Parathyroid adenoma (tissue), 2 donors: ENCODE measurements around the gene ECHDC3.

ENCODE experiments used
- H2AFZ ChIP-seq: fragments of 300-600 bp; sonication (generic); one replicate; pipeline ENCODE4 v1.7.0; 2017; ENCODE audit warnings: antibody characterized with exemption, mild to moderate bottlenecking
- H3K27ac ChIP-seq: fragments of 300-600 bp; sonication (generic); one replicate; pipeline ENCODE4 v1.7.0; 2017
- H3K27me3 ChIP-seq: fragments of 300-600 bp; sonication (generic); one replicate; pipeline ENCODE4 v1.7.0; 2017; ENCODE audit warnings: low read length; ENCODE audit not compliant: control insufficient read depth, insufficient read depth
- H3K36me3 ChIP-seq: fragments of 300-600 bp; sonication (generic); one replicate; pipeline ENCODE4 v1.7.0; 2017; ENCODE audit warnings: low read length; ENCODE audit not compliant: control insufficient read depth, insufficient read depth
- H3K4me1 ChIP-seq: fragments of 300-600 bp; sonication (generic); one replicate; pipeline ENCODE4 v1.7.0; 2017; ENCODE audit warnings: control low read depth
- H3K4me2 ChIP-seq: fragments of 300-600 bp; sonication (generic); one replicate; pipeline ENCODE4 v1.7.0; 2017; ENCODE audit warnings: low read length
- H3K4me3 ChIP-seq: fragments of 300-600 bp; sonication (generic); one replicate; pipeline ENCODE4 v1.7.0; 2017; ENCODE audit warnings: low read depth, low read length
- H3K79me2 ChIP-seq: fragments of 300-600 bp; sonication (generic); one replicate; pipeline ENCODE4 v1.7.0; 2017; ENCODE audit warnings: control low read depth
- H3K9ac ChIP-seq: fragments of 300-600 bp; sonication (generic); one replicate; pipeline ENCODE4 v1.7.0; 2017; ENCODE audit warnings: mild to moderate bottlenecking
- H3K9me3 ChIP-seq: fragments of 300-600 bp; sonication (generic); one replicate; pipeline ENCODE4 v1.7.0; 2017; ENCODE audit warnings: low read length; ENCODE audit not compliant: control insufficient read depth
- TF ChIP-seq, protein P1 (sequence below): fragments of 300-600 bp; sonication (generic); IDR thresholded peaks from one replicate; pipeline ENCODE4 v1.7.0; 2017; ENCODE audit warnings: antibody characterized with exemption, mild to moderate bottlenecking
- donor health status: primary hyperparathyroidism.

The ECHDC3 gene

DNA sequence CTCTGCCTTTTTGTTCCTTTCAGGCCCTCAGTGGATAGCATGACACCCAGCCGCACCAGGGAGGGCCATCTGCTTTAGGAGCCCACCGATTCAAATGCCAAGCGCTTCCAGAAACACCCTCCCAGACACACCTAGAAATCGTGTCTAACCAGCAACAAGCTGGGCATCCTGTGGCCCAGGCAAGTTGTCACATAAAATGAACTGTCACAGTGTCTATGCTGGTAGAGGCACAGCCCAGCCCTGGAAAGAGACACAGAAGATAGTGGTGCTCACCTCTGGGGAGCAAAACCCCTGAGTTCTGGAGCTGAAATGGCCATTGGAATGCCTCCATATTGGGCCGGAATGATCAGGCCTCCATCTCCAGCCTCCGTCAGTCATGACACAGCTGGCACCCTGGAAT is 38.9 kb downstream of the ECHDC3 start:
- Histone ChIP-seq H2AFZ (no peak overlapping the region), H3K79me2 (no peaks in the 10 kb centered on the region), H3K4me3 (no peak overlapping the region), H3K9me3 (no peaks in the 10 kb centered on the region), H3K9ac (no peak overlapping the region), H3K4me2 (no peak overlapping the region), H3K27ac (no peak overlapping the region), H3K27me3 (no peaks in the 10 kb centered on the region), H3K36me3 (no peaks in the 10 kb centered on the region), H3K4me1 (no peaks in the 10 kb centered on the region)
- TF ChIP-seq, protein P1, sequence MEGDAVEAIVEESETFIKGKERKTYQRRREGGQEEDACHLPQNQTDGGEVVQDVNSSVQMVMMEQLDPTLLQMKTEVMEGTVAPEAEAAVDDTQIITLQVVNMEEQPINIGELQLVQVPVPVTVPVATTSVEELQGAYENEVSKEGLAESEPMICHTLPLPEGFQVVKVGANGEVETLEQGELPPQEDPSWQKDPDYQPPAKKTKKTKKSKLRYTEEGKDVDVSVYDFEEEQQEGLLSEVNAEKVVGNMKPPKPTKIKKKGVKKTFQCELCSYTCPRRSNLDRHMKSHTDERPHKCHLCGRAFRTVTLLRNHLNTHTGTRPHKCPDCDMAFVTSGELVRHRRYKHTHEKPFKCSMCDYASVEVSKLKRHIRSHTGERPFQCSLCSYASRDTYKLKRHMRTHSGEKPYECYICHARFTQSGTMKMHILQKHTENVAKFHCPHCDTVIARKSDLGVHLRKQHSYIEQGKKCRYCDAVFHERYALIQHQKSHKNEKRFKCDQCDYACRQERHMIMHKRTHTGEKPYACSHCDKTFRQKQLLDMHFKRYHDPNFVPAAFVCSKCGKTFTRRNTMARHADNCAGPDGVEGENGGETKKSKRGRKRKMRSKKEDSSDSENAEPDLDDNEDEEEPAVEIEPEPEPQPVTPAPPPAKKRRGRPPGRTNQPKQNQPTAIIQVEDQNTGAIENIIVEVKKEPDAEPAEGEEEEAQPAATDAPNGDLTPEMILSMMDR = no peak

DNA sequence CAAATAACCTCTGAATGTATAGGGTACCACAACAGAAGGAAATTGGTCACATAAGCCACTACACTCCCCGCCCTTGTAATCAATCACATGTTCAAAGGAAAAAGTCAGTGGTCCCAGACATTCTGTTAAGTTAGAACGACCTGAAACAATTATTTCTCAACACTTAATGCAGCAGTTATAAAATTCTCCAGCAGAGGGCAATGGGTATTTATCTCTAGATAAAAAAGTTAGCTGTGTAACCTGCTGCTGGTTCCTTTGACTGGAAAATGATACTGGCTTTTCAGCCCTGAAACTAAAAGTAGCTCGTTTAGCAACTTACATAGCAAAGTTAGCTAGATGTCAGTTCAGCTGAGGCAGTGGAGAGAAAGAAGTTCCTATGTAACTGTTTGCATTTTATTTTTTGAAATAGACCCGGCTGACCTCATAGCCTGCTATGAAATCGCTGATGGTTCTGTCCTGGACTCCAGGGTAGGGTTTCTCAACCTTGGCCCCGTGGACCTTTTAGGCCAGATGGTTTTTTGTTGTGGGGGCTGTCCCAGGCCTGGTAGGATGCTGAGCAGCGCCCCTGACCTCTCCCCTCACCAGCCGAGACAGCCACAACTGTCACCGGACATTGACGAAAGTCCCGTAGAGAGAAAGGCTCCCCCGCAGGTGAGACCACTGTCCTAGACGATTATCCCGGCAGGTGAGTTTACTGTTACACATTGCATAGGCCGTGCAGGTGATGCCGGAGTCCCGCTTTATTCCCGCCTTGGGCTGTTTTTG is 40.8 kb downstream of the ECHDC3 start:
- Histone ChIP-seq H3K79me2 (no peaks in the 10 kb centered on the region), H3K36me3 (no peaks in the 10 kb centered on the region), H3K9ac (no peak overlapping the region), H2AFZ (no peak overlapping the region), H3K4me2 (no peak overlapping the region), H3K27me3 (no peaks in the 10 kb centered on the region), H3K9me3 (no peaks in the 10 kb centered on the region), H3K27ac (no peak overlapping the region), H3K4me3 (no peak overlapping the region), H3K4me1 (no peaks in the 10 kb centered on the region)
- TF ChIP-seq, protein P1 = peak; percentile 67

DNA sequence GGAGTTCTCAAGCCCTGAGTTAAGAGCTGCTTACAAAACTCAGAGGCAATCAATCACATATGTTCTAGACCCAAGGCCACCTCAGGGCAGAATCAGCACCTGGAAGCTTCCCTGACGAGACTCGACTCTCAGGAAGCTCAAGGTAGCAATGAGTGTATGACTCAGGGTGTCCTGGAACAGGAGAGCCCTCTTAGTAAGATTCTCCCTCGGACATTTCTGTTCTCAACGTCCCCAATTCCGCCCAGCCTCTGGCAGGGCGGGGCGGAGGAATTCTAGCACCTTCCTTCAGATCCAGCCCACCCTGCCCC is 41.3 kb downstream of the ECHDC3 start:
- H3K4me3 ChIP-seq = no peak overlapping the region
- H3K79me2 ChIP-seq = no peaks in the 10 kb centered on the region
- no peaks in the 10 kb centered on the region for H3K36me3 ChIP-seq
- no peaks in the 10 kb centered on the region for H3K4me1 ChIP-seq
- H3K9me3 ChIP-seq = no peaks in the 10 kb centered on the region
- TF ChIP-seq, protein P1 = no peak
- H3K4me2 ChIP-seq = no peak overlapping the region
- no peak overlapping the region for H2AFZ ChIP-seq
- no peak overlapping the region for H3K9ac ChIP-seq
- no peak overlapping the region for H3K27ac ChIP-seq
- no peaks in the 10 kb centered on the region for H3K27me3 ChIP-seq

DNA sequence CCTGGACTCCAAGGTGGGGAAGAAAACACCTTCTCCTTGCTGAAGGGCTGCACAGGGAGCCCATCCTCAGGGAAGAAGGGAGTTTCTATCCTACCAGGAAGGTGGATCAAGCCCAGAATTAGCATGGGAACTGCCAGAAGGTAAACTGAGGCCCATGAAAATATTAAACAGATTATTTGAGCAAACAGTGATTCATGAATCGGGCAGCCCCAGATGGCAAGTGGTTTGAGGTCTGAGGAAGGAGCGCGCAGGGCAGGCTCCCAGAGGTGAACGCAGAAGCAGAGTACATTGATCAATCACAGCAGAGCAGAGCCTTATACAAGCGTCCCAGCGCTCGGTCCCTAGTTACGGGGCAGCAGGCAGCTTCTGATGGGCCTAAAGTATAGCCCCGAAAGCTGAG is 45.2 kb downstream of the ECHDC3 start:
- no peak overlapping the region for H3K4me3 ChIP-seq
- TF ChIP-seq, protein P1 = no peak
- no peaks in the 10 kb centered on the region for H3K27me3 ChIP-seq

DNA sequence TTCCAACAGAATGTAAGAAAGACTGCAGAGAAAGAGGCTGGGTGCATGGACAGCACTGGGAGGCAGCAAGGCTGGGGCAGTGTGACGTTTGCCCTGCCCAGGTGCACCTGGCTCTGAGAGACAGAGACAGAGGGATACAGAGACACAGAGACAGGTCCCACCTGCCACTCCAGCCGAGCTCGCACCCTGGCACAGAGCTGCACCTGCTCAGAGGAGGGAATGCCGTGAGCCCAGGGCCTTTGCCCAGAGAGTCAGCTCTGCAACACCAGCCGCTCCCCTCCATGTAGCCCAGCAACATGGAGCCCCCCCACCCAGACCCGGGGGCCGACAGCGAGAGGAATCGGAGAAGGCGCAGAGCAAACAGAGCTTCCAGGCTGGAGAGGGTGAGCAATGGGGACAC is 45.7 kb downstream of the ECHDC3 start:
- TF ChIP-seq, protein P1 = no peak
- Histone ChIP-seq H3K79me2 (no peaks in the 10 kb centered on the region), H2AFZ (no peak overlapping the region), H3K36me3 (no peaks in the 10 kb centered on the region), H3K4me3 (no peak overlapping the region), H3K4me1 (no peaks in the 10 kb centered on the region), H3K27me3 (no peaks in the 10 kb centered on the region), H3K9ac (no peak overlapping the region), H3K4me2 (no peak overlapping the region), H3K27ac (no peak overlapping the region), H3K9me3 (no peaks in the 10 kb centered on the region)

More for the DNA sequence above, 45.2 kb downstream of the ECHDC3 start:
- Histone ChIP-seq H3K36me3 (no peaks in the 10 kb centered on the region), H3K4me2 (no peak overlapping the region), H3K9me3 (no peaks in the 10 kb centered on the region), H3K79me2 (no peaks in the 10 kb centered on the region), H2AFZ (no peak overlapping the region), H3K4me1 (no peaks in the 10 kb centered on the region), H3K9ac (no peak overlapping the region), H3K27ac (no peak overlapping the region)
